ENCODE results near the gene SNTB2. TPM values are rescaled to one million over a fixed set of nuclear protein-coding genes. Genes with fewer than 3 reads are reported as not detected.

SNTB2 gene
- total and polyA plus RNA-seq, 9 of the 15 experiments (the other 6 are each of a cell fraction or from before 2014, with no cell fraction given), result 1.2 to 13.7 (median 5.7) TPM

- WGBS (ENCODE audit: insufficient coverage, low coverage, missing lambda C conversion rate), result 52% methylated on average over 2 of the region's 2 CpGs
- no peak for ATAC-seq
- Histone ChIP-seq H3K27ac (ENCODE audit: extremely low read depth, low read depth, low read length) (no peak overlapping the region), H3K4me3 (no peak overlapping the region), H3K9me1 (ENCODE audit: control insufficient read depth, insufficient read depth, low read length) (no peaks in the 10 kb centered on the region), H3K9ac (ENCODE audit: insufficient read depth in 1 of 2, low read depth in 2 of 2, low read length in 2 of 2) (no peak overlapping the region), H3K79me2 (ENCODE audit: control insufficient read depth, insufficient read depth, low read length) (no peaks in the 10 kb centered on the region), H3K9me3 (replicated peaks; ENCODE audit: control insufficient read depth, insufficient read depth, low read depth, low read length) (no peaks in the 10 kb centered on the region), H3K4me1 (replicated peaks in 1 of 2; ENCODE audit: control insufficient read depth in 2 of 2, insufficient read depth in 2 of 2, low read length in 2 of 2) (no peaks in the 10 kb centered on the region), H3K36me3 (ENCODE audit: control insufficient read depth, insufficient read depth, low read length) (peaks cover 3% of the 10 kb centered on the region; the same call in 1 of the 3 replicates), H3K27me3 (ENCODE audit: control insufficient read depth in 2 of 2, insufficient read depth in 2 of 2, low read length in 2 of 2) (no peaks in the 10 kb centered on the region), H2AFZ (ENCODE audit: low read depth, low read length) (no peak overlapping the region), H3K4me2 (ENCODE audit: insufficient read depth, low read length) (no peak overlapping the region), H4K20me1 (replicated peaks; ENCODE audit: control insufficient read depth, insufficient read depth, low read length) (no peaks in the 10 kb centered on the region)
- FAIRE-seq, result no peak
- ChIA-PET POLR2A (interaction anchor here (0.6 to 1.3 kb wide), 3 partner anchors 10 to 130 kb away, joined by 3 to 4 read pairs (median 3); no protein-coding TSS in a partner anchor), CTCF (ENCODE audit: low intra/inter-chr PET ratio) (no interaction called here)
- no TSS peak for BruUV-seq (replicated peaks)
- in situ Hi-C loops (cut with MboI), result no loop called here
- TF ChIP-seq NKRF (IDR thresholded peaks at IDR 0.05; ENCODE audit: borderline replicate concordance) (no peak), THAP12 (CRISPR knock-in tag; IDR thresholded peaks at IDR 0.05) (no peak), FOXO4 (CRISPR knock-in tag; IDR thresholded peaks at IDR 0.05) (no peak), AFF1 (IDR thresholded peaks at IDR 0.05; ENCODE audit: low read depth in 1 of 2, partially characterized antibody in 2 of 2) (no peak), MCM2 (IDR thresholded peaks at IDR 0.05; ENCODE audit: low read depth) (no peak), NFIX (CRISPR knock-in tag; IDR thresholded peaks at IDR 0.05; ENCODE audit: low read depth) (no peak), KLF13 (tag; IDR thresholded peaks at IDR 0.05; ENCODE audit: borderline replicate concordance, low read depth) (no peak), PRMT5 (CRISPR knock-in tag; IDR thresholded peaks at IDR 0.05) (no peak), ZNF140 (CRISPR knock-in tag; IDR thresholded peaks at IDR 0.05) (no peak), PHB2 (IDR thresholded peaks at IDR 0.05; ENCODE audit: low read depth) (no peak), BRF2 (IDR thresholded peaks at IDR 0.05; ENCODE audit: borderline replicate concordance, insufficient read depth, insufficient read length) (no peak)
- no peak for DNase-seq (ENCODE audit: extremely low read depth in 1 of 4, low spot score in 3 of 4)
- intact Hi-C loops (cut with micrococcal nuclease), result no loop called here
Observed at GRCh38 chr16:69243479-69243878, 56.5 kb downstream of the SNTB2 start.

All from K562 (cell line).